GM18508 (cell line): ENCODE data around the gene ASS1.

Experiments
- ATAC-seq: cut with Tn5 transposase; IDR thresholded peaks from one replicate; pipeline ENCODE4 v1.9.1; 2021; ENCODE audit warnings: moderate number of reproducible peaks; ENCODE audit not compliant: insufficient read depth, unreplicated experiment

The ASS1 gene

DNA sequence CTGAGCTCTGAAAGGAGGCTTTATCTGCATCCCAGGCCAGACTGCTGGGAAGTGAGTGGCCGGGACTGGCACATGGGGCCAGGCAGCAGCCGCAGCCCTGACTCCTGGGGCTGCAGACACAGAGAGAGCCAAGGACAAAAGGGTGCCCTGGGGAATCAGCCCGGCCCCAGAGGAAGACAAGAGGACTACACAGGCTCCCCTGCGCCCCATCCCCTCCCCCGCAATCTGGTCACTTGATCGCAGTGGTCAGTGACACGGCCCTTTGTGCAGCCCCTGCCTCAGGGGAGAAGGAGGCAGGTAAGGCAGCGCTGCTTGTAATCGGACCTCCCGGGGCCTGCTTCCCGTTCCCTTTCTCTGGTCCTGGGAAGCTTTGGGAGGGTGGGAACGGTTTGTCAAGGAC is 79.2 kb downstream of the ASS1 start:
- ATAC-seq: no peak

DNA sequence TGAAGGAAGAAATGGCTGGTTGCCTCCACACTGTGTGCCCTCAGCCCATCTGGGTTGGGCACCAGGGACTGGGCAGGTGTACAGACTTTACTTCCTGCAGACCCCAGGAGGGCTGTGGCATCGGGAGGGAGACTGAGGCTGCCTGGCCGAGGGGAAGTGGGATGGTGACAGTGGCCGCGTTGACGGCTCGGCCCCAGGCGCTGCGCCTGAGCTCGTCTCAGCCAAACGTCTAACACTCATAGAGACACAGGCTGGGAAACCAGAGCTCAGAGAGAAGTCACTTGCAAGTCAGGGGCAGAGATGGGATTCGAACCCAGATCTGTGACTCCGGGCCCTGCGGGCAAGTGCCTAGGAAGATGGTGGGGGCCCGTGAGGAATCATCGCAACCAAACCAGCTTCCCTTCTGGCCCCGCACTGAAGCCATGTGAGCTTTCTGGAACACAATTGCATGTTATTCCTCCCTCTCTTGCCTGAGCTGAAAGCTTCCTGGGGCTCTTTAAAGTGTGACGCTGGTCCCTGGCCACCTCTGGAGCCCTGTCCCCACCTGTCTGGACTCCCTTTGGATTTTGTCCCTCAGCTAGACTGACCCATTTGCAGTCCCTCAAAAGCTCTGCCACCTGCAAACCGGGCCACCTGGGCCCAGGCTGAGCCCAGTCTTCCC is 81.6 kb downstream of the ASS1 start:
- ATAC-seq: no peak

DNA sequence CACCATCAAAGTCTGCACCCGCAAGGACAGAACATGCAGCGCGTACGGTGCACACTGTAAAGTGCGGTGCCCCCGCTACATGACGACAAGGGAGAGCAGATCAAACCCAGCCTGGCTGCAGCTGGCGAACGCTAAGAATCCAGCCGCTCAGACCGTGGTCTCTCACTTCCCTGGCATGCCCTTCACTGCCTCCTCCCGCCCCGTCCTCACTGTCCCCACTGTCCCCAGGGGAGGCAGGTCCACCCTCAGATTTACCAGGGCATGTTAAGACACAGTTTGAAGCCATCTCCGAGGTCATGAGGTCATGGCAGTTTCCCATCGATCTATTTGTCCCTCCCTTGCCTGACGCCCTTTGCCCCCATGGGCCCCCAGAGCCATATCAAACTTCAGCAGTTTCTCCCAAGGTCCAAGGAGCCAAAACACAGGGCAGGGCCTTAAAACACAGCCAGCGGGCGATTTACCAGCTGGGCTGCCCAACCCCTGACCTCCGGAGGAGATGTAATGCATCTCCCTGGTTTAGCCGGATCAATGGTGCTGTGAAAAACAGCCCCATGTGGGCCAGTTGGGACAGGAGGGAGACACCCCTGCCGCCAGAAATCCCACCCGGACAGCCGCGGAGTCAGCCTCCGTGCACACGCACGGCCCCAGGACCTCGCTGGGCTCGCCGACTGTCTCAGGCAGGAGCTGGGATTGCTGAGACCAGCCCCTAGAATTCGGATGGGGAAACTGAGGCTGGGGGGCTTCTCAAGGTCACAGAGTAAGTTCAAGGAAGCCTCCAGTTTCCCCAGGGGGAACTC is 82.3 kb downstream of the ASS1 start:
- ATAC-seq: no peak

DNA sequence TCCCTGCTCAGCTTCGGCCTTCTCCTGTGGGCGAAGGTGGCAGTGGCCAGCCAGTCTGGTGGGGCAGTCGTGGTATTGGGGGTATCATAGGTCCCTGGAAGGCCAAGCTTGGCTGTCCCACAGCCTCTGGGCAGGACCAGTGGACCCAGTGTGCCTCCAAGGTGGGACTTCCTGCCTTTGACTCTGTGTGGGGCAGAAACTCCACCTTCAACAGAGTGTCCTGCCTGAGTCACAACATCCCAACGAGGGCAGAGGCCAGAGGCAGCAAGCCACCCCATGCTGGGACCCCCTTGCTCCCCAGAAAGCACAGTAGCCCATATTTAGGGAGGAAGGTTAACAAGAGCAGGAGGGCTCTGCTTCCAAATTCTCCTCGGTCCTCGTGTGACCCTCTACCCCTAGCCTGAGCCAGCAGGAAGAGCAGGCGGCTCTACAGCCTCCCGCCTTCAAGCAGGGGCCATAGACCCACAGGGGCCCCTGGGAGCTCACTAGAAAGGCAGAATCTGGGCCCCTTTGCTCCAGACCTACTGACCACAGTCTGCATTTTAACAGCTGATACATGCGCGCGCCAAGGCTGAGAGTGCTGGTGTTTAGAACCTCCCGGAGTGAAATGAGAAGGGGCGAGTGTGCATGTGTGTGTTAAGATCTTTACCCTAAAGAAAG is 83.0 kb downstream of the ASS1 start:
- no peak for ATAC-seq

DNA sequence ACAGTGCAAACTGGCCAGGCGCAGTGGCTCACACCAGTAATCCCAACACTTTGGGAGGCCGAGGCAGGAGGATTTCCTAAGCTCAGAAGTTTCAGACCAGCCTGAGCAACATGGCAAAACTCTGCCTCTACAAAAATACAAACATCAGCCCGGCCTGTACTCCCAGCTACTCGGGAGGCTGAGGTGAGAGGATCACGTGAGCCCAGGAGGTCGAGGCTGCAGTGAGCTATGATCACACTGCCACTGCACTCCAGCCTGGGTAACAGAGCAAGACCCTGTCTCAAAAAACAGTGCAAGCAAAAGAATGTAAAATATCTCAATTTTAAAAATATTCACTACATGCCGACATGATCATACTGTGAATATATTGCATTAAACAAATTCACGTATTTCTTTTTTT is 83.9 kb downstream of the ASS1 start:
- no peak for ATAC-seq

DNA sequence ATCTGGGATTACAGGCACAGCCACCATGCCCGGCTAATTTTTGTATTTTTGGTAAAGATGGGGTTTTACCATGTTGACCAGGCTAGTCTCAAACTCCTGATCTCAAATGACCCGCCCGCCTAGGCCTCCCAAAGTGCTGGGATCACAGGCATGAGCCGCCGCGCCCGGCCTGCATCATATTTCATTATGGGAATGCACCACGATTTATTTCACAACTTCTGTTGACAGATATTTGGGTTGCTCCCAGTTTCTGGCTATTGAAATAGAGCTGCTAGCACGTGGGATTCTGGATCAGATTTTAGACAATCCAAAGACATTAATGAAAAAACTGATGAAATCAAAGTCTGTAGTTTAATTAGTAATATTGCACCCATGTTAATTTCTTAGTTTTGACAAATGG is 86.2 kb downstream of the ASS1 start:
- ATAC-seq: no peak

DNA sequence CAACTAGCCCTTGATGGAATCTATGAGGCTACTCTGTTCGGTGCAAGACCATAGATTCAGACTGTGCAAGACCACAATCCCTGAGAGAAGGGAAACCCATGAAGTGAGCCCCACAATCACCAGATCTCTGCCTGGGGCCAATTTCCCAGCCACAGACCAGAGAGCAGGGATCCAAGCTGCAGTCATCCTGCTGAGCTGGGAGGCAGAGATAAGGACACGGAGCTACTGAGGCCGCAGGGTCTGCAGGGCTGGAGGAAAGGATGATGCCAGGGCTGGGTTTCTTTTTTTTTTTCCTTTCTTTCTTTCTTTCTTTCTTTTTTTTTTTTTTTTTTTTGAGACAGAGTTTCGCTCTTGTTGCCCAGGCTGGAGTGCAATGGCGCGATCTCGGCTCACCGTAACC is 86.9 kb downstream of the ASS1 start:
- no peak for ATAC-seq

DNA sequence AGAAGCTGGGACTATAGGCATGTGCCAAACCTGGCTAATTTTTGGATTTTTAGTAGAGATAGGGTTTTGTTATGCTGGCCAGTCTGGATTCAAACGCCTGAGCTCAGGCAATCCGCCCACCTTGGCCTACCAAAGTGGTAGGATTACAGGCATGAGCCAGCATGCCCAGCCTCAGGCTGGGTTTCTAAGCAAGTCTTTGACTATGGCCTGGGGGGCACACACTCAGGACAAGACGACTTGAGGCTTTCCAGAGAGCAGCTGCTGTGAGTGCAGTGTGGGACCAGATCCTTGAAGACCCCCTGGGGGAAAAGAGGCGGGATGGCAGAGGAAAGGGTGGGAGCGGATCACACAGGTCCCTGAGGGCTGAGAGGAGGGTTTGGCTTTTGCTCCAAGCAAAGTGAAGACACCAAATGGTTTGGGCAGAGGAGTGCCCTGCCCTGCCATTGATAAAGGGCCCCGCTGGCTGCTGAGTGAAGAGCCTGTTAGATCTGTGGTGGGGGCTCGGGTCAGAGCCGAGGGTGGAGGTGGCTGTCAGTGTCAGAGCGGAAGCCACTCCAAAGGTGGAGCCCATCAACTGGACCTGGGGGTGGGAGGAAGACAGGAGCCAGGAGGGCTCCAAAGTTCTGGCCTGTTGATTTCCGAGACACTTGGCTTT is 87.8 kb downstream of the ASS1 start:
- ATAC-seq: no peak

DNA sequence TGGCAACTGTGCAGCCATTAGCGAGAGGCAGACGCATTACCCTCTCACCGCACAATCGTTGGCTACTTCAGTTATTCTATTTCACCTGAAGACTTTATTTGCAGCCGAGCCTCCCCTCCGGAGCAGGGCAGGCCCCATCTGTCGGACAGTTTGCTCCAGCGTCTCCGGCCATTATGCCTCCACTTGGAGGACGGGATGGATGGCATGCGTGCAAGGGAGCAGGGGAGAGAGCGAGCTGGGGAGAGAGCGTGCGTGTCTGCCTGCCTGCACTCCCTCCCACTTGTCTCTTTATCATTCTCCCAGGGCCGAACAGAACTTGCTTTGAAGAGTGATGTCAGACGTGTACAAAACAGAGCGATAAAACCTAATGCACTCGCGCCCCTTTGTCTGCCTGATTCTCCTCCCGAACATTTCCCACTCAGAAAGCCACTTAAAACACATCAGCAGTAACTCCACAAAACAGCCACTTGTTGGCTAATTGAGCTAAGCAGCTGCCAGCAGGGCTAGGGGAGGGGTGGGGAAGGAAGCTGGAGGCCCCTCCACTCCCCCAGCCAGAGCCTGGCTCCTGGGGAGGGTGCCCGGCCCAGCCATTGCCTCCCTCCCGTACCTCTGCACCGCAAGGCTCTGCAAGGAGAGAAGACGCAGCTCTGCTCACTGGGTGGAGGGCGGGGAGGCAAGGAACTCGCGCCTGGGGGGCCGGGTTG is 91.2 kb downstream of the ASS1 start:
- no peak for ATAC-seq

DNA sequence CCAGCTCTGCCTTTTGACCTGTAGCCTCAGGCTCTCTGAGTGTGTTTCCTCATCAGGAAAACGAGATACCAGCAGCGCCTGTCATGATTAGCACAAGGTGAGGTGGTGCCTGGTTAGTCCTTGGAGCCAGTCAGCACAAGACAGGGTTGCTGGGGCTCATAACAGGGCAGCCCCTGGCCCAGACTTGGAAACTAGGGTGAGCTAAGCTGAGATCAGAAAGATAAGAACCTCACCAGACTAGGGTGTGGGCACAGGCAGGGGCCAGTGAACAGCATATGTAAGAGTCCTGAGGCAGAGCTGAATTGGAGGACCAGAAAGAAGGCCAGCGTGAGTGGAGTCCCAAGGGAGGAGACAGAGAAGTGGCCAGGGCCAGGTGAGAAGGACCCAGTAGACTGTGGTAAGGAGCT is 91.9 kb downstream of the ASS1 start:
- ATAC-seq: no peak

DNA sequence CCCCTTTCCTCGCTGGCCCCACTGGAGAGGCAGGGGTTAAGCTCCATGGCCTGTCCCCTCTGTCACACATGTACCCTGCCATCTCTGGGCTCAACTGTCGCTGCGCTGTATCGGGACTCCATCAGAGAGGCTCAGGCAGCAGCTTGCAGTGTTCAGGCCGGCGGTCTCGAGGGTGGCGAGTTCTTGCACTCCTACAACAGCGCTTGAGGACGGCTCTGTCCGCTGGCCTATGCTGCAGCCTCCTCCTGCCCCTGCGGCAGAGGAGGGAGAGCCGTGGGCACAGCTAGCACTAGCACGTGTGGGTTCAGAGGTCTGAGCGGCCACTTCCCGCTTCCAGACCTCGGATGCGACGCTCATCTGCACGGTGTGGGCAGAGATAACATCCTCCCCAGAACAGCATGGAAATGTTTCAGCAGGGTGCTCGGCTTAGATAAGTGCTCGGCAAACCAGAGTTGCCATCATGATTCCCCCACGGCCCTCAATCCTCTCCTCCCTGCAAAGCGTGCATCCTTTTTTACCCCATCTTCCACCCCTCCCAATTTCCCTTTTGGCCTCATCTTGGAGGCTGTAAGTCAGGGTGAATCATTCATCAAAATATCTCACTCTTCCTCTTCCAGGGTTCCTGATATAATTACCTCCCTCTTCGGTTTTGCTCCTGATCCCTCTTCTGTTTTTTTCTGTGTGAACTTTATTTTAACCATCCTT is 92.7 kb downstream of the ASS1 start:
- no peak for ATAC-seq

DNA sequence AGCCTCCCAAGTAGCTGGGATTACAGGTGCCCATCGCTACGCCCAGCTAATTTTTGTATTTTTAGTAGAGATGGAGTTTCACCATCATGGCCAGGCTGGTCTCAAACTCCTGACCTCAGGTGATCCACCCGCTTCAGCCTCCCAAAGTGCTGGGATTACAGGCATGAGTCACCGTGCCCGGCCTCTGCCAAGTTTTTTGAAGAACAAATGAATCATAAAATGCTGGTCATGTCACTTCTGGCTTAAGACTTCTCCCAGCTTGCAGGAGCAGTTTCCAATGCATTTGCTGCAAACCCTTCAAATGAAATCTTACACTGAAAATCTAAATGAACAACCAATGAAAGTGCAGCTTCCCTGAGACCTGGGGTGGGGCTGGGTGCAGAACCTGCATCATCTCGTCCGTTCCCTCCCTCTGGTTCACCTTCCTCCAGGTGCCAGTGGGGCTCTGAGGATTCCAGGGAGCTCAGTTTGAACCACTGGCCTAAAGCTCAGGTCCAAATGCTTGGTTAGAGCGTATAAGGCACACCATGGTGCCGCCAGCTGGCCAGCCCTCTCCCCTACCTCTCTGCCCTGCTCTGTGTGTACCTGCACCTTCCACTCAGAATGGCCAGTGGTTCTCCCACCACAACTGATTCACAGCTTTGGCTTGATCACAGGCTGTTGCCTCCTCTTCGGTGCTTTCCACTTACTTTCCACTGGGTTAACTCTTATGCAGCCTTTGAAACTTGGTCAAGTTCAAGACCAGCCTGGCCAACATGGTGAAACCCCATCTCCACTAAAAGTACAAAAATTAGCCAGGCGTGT is 94.9 kb downstream of the ASS1 start:
- ATAC-seq: no peak

DNA sequence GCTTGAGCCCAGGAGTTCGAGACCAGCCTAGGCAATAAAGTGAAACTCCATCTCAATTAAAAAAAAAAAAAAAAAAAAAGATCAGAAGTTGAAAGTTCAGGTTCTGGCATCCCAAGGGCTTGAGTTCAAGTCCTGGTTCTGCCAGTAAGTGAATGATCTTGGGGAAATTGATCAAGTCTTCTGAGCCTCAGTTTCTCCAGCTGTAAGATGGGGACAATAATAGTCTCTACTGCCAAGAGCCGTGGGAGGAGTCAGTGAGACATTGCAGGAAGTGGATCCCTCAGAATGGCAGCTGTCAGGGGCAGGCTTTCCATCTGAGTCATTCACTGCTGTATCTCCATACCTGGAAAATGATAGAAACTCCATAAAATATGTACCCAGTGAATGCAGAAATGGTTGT is 96.8 kb downstream of the ASS1 start:
- no peak for ATAC-seq

DNA sequence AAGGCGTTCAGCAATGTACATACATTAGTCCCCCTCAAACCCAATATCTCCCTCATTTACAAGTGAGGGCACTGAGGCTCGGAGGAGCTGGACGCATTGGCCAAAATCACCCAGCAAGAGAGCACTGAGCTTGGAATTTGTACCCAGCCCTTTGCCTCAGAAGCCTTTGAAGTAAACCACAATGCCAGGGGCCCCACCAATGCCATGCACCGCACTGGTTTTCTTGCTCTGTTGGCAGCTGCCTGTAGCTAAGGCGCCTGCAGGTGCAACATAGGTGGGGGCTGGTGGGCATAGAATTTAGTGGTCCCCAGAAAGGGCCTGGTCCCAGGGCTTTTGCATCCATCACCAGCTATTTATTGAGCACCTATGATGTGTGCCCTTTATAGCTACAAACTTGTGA is 97.3 kb downstream of the ASS1 start:
- ATAC-seq: no peak

DNA sequence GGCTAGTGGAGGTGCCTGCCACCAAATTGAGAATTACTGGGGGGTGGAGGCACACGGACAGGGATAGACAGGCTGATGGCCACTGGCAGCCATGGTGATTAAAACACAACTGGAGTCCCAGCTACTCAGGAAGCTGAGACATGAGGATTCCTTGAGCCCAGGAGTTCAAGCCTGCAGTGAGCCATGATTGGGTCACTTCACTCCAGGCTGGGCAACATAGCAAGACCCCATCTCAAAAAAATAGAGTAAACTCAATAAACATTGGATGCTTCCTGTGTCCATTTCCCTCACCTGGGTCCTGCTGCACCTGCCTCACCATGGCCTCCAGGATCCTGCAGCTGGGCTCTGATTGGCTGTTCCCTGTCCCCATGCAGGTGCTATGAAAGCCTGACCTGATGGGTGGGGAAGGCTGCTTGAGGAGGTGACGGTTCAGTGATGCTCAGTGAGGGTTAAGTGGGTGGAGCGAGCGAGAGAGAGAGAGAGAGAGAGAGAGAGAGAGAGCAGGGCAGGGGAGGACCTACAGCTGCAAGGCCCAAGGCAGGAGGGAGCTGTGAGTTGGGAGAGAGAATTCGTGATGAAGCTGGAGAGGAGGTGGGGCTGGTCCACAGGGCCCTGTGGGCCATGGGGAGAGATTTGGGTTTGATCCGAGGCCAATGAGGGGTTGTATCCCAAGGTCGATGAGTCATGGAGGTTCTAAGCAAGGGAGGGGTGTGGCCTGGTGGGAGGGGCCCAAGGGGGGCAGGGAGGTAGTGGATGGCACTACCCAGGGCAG is 97.9 kb downstream of the ASS1 start:
- no peak for ATAC-seq

DNA sequence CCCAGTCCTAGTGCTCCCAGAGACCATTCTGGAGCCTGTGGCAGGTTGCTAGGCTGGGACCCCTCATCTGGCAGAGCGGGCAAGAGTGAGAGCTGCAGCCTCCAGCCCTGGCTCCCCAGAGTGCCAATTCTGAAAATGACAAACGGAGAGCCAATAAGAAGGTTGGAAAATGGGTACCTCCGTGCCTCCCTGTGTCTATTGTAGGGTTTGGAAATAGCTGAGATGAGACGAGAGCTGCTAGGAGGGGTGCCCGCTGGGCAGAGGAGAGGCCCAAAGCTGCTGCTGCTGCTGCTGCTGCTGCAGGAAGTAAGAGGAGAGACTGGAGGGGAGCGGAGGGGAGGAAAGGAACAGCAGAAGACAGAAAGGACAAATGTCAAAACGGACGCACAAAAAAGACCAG is 98.6 kb downstream of the ASS1 start:
- no peak for ATAC-seq

DNA sequence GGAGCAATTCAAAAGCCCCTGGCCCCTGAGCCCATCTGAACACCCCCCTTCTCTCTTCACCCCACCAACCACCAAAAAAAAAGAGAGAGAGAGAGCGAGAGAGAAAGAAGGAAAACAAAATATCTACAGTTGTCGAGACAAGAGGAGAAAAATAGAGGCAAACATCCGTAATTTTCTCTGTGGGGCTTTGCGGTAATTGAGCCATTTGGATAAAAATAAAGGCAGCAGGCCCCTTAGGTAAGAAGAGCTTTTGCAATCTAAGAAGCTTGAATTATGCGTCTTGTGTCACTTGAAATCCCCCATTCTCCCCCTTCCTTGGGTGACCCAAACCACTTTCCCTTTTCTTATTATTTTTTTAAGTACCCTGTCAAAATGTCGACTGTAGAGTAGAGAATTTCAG is 99.1 kb downstream of the ASS1 start:
- ATAC-seq: no peak

DNA sequence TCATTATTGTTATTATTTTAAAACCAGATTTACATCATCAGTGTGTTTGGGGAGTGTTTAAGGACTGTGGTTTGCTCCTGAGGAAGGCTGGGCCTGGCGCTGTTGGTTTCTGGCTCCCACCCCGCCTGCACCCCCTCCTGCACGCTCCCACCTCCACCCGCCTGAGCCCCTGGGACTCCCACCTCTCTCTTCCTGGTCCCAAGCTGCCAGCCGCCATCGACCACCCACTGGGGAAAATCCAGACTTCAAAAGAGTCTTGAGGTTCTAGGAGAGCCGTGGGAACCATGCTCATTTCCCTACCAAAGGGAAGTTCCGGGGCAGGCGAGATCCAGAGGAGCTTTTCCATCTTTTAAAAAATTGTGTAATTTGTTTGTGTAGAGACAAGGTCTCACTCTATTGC is 99.6 kb downstream of the ASS1 start:
- no peak for ATAC-seq
